ENCODE measurements around the gene RBM20.
"Not testable (repeated sequence)": the region's sequence is repeated elsewhere in the genome, so short reads cannot be mapped to it uniquely, and the experiment has no call there.

The RBM20 gene

GRCh38 chr10:110649347-110650264 is 5.5 kb downstream of the RBM20 start:
- peak; percentile 44 for FAIRE-seq

GRCh38 chr10:110650265-110650668 is 6.1 kb downstream of the RBM20 start:
- FAIRE-seq: no peak

- peak; percentile 87 for FAIRE-seq
Observed at GRCh38 chr10:110651044-110651958, 7.2 kb downstream of the RBM20 start.

- FAIRE-seq: peak; percentile 11
Observed at GRCh38 chr10:110652475-110653118, 8.5 kb downstream of the RBM20 start.

- peak; percentile 30 for FAIRE-seq
Observed at GRCh38 chr10:110655320-110655719, 11.2 kb downstream of the RBM20 start.

GRCh38 chr10:110656612-110657011 is 12.5 kb downstream of the RBM20 start:
- no peak for FAIRE-seq

GRCh38 chr10:110657973-110658691 is 14.0 kb downstream of the RBM20 start:
- FAIRE-seq: peak; percentile 36

GRCh38 chr10:110659558-110659957 is 15.4 kb downstream of the RBM20 start:
- FAIRE-seq: no peak

- FAIRE-seq: not testable (repeated sequence)
Observed at GRCh38 chr10:110660289-110660688, 16.2 kb downstream of the RBM20 start.

- no peak for FAIRE-seq
Observed at GRCh38 chr10:110661292-110661691, 17.2 kb downstream of the RBM20 start.

GRCh38 chr10:110664483-110665420 is 20.6 kb downstream of the RBM20 start:
- peak; percentile 94 for FAIRE-seq

- not testable (repeated sequence) for FAIRE-seq
Observed at GRCh38 chr10:110666259-110666658, 22.1 kb downstream of the RBM20 start.

- FAIRE-seq: peak; percentile 15
Observed at GRCh38 chr10:110666673-110667072, 22.5 kb downstream of the RBM20 start.

- peak; percentile 78 for FAIRE-seq
Observed at GRCh38 chr10:110667620-110668343, 23.6 kb downstream of the RBM20 start.

- FAIRE-seq: no peak
Observed at GRCh38 chr10:110668443-110668842, 24.3 kb downstream of the RBM20 start.

- no peak for FAIRE-seq
Observed at GRCh38 chr10:110670335-110670734, 26.2 kb downstream of the RBM20 start.

- FAIRE-seq: no peak
Observed at GRCh38 chr10:110671788-110672579, 27.8 kb downstream of the RBM20 start.

GRCh38 chr10:110672580-110672919 is 28.4 kb downstream of the RBM20 start:
- FAIRE-seq: no peak

- FAIRE-seq: no peak
Observed at GRCh38 chr10:110676016-110676415, 31.9 kb downstream of the RBM20 start.

Data from G401.6 (cell line).